ENCODE measurements around the gene CFAP45. TPM values are rescaled to one million over a fixed set of nuclear protein-coding genes. Genes with fewer than 3 reads are reported as not detected.

CFAP45 gene
- total and polyA plus RNA-seq, 9 of the 15 experiments (the other 6 are each of a cell fraction or from before 2014, with no cell fraction given) = 0.65 to 2.4 (median 1.5) TPM

DNA sequence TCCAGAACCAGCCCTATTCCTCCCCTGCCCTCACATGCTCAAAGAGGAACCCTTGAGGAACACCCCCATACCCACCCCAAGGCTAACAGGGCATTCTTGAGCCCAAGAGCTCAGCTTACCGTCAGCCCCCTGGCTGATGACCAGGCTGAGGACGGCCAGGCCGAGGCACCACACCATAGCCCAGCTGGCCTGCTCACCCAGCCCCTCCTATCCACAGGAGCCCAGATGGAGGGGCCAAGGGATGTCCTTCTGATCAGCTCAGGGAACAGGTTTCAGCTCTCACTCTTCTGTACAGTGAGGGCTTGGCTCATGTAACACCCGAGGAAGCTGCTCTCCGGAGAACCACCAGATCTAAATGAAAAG is 43.3 kb upstream of the CFAP45 start:
- no TSS peak for BruUV-seq (replicated peaks)
- Histone ChIP-seq H3K4me3 (no peak overlapping the region), H3K9me1 (ENCODE audit: control insufficient read depth, insufficient read depth, low read length) (no peaks in the 10 kb centered on the region), H3K9me3 (replicated peaks; ENCODE audit: control insufficient read depth, insufficient read depth, low read depth, low read length) (no peaks in the 10 kb centered on the region), H3K9ac (ENCODE audit: insufficient read depth in 1 of 2, low read depth in 2 of 2, low read length in 2 of 2) (no peak overlapping the region), H3K27me3 (ENCODE audit: control insufficient read depth in 2 of 2, insufficient read depth in 2 of 2, low read length in 2 of 2) (peaks cover 2 to 46% of the 10 kb centered on the region in 2 experiments), H4K20me1 (replicated peaks; ENCODE audit: control insufficient read depth, insufficient read depth, low read length) (0 out of 2 replicates have a peak, but pooled peaks cover 7% of the 10 kb centered on the region), H3K27ac (ENCODE audit: extremely low read depth, low read depth, low read length) (no peak overlapping the region), H3K36me3 (ENCODE audit: control insufficient read depth, insufficient read depth, low read length) (no peaks in the 10 kb centered on the region), H3K4me1 (replicated peaks in 1 of 2; ENCODE audit: control insufficient read depth in 2 of 2, insufficient read depth in 2 of 2, low read length in 2 of 2) (peaks cover 3 to 13% of the 10 kb centered on the region in 2 experiments; a peak in 3 of 5 replicates), H2AFZ (ENCODE audit: low read depth, low read length) (no peak overlapping the region), H3K79me2 (ENCODE audit: control insufficient read depth, insufficient read depth, low read length) (no peaks in the 10 kb centered on the region), H3K4me2 (ENCODE audit: insufficient read depth, low read length) (no peak overlapping the region)
- in situ Hi-C loops (cut with MboI) (no loop called here), intact Hi-C loops (cut with micrococcal nuclease) (no loop called here)
- ChIA-PET POLR2A (interaction anchor here (2.4 kb wide), 1 partner anchor 14 kb away, joined by 7 read pairs; no protein-coding TSS in a partner anchor), CTCF (ENCODE audit: low intra/inter-chr PET ratio) (no interaction called here)
- ATAC-seq = no peak
- WGBS (ENCODE audit: insufficient coverage, low coverage, missing lambda C conversion rate) = 19% methylated on average over 2 of the region's 5 CpGs
- FAIRE-seq = no peak
- DNase-seq (ENCODE audit: extremely low read depth in 1 of 4, low spot score in 3 of 4) = no peak
- TF ChIP-seq, protein P1, sequence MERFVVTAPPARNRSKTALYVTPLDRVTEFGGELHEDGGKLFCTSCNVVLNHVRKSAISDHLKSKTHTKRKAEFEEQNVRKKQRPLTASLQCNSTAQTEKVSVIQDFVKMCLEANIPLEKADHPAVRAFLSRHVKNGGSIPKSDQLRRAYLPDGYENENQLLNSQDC (CRISPR knock-in tag; IDR thresholded peaks at IDR 0.05) = no peak
- TF ChIP-seq, protein P2, sequence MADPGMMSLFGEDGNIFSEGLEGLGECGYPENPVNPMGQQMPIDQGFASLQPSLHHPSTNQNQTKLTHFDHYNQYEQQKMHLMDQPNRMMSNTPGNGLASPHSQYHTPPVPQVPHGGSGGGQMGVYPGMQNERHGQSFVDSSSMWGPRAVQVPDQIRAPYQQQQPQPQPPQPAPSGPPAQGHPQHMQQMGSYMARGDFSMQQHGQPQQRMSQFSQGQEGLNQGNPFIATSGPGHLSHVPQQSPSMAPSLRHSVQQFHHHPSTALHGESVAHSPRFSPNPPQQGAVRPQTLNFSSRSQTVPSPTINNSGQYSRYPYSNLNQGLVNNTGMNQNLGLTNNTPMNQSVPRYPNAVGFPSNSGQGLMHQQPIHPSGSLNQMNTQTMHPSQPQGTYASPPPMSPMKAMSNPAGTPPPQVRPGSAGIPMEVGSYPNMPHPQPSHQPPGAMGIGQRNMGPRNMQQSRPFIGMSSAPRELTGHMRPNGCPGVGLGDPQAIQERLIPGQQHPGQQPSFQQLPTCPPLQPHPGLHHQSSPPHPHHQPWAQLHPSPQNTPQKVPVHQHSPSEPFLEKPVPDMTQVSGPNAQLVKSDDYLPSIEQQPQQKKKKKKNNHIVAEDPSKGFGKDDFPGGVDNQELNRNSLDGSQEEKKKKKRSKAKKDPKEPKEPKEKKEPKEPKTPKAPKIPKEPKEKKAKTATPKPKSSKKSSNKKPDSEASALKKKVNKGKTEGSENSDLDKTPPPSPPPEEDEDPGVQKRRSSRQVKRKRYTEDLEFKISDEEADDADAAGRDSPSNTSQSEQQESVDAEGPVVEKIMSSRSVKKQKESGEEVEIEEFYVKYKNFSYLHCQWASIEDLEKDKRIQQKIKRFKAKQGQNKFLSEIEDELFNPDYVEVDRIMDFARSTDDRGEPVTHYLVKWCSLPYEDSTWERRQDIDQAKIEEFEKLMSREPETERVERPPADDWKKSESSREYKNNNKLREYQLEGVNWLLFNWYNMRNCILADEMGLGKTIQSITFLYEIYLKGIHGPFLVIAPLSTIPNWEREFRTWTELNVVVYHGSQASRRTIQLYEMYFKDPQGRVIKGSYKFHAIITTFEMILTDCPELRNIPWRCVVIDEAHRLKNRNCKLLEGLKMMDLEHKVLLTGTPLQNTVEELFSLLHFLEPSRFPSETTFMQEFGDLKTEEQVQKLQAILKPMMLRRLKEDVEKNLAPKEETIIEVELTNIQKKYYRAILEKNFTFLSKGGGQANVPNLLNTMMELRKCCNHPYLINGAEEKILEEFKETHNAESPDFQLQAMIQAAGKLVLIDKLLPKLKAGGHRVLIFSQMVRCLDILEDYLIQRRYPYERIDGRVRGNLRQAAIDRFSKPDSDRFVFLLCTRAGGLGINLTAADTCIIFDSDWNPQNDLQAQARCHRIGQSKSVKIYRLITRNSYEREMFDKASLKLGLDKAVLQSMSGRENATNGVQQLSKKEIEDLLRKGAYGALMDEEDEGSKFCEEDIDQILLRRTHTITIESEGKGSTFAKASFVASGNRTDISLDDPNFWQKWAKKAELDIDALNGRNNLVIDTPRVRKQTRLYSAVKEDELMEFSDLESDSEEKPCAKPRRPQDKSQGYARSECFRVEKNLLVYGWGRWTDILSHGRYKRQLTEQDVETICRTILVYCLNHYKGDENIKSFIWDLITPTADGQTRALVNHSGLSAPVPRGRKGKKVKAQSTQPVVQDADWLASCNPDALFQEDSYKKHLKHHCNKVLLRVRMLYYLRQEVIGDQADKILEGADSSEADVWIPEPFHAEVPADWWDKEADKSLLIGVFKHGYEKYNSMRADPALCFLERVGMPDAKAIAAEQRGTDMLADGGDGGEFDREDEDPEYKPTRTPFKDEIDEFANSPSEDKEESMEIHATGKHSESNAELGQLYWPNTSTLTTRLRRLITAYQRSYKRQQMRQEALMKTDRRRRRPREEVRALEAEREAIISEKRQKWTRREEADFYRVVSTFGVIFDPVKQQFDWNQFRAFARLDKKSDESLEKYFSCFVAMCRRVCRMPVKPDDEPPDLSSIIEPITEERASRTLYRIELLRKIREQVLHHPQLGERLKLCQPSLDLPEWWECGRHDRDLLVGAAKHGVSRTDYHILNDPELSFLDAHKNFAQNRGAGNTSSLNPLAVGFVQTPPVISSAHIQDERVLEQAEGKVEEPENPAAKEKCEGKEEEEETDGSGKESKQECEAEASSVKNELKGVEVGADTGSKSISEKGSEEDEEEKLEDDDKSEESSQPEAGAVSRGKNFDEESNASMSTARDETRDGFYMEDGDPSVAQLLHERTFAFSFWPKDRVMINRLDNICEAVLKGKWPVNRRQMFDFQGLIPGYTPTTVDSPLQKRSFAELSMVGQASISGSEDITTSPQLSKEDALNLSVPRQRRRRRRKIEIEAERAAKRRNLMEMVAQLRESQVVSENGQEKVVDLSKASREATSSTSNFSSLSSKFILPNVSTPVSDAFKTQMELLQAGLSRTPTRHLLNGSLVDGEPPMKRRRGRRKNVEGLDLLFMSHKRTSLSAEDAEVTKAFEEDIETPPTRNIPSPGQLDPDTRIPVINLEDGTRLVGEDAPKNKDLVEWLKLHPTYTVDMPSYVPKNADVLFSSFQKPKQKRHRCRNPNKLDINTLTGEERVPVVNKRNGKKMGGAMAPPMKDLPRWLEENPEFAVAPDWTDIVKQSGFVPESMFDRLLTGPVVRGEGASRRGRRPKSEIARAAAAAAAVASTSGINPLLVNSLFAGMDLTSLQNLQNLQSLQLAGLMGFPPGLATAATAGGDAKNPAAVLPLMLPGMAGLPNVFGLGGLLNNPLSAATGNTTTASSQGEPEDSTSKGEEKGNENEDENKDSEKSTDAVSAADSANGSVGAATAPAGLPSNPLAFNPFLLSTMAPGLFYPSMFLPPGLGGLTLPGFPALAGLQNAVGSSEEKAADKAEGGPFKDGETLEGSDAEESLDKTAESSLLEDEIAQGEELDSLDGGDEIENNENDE (IDR thresholded peaks at IDR 0.05; ENCODE audit: low read depth, low read length) = no peak
- TF ChIP-seq PHB2 (IDR thresholded peaks at IDR 0.05; ENCODE audit: low read depth) = no peak
- TF ChIP-seq ZNF586 (CRISPR knock-in tag; conservative IDR thresholded peaks at IDR 0.05) = no peak
- no peak for TF ChIP-seq MAFG (tag; conservative IDR thresholded peaks at IDR 0.05)
- no peak for TF ChIP-seq CBX2 (IDR thresholded peaks at IDR 0.05; ENCODE audit: insufficient read depth, low read length, poor library complexity, severe bottlenecking)
- no peak for TF ChIP-seq ZZZ3 (IDR thresholded peaks at IDR 0.05)
- TF ChIP-seq KLF13 (tag; IDR thresholded peaks at IDR 0.05; ENCODE audit: borderline replicate concordance, low read depth) = no peak
- TF ChIP-seq, protein P3, sequence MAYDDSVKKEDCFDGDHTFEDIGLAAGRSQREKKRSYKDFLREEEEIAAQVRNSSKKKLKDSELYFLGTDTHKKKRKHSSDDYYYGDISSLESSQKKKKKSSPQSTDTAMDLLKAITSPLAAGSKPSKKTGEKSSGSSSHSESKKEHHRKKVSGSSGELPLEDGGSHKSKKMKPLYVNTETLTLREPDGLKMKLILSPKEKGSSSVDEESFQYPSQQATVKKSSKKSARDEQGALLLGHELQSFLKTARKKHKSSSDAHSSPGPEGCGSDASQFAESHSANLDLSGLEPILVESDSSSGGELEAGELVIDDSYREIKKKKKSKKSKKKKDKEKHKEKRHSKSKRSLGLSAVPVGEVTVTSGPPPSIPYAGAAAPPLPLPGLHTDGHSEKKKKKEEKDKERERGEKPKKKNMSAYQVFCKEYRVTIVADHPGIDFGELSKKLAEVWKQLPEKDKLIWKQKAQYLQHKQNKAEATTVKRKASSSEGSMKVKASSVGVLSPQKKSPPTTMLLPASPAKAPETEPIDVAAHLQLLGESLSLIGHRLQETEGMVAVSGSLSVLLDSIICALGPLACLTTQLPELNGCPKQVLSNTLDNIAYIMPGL (CRISPR knock-in tag; IDR thresholded peaks at IDR 0.05) = no peak
- TF ChIP-seq MYNN (IDR thresholded peaks at IDR 0.05) = no peak
- TF ChIP-seq MYNN (CRISPR knock-in tag; IDR thresholded peaks at IDR 0.05) = no peak

Data from K562 (cell line).